GM12891 (cell line): ENCODE data around the gene ADAM15.

Source experiments
- POLR2AphosphoS5 ChIP-seq: IDR thresholded peaks from 2 replicates; pipeline ENCODE4 v1.6.1; 2011; ENCODE audit warnings: low read depth, low read length, control low read depth
- TAF1 ChIP-seq: IDR thresholded peaks from 2 replicates; pipeline ENCODE4 v1.6.1; 2011; ENCODE audit warnings: low read depth, low read length, control low read depth

GRCh38 chr1:155013632-155014031, 37.5 kb upstream of the ADAM15 start:
- TF ChIP-seq POLR2AphosphoS5 (no peak), TAF1 (no peak)
